Ishikawa (cell line): ENCODE data around the gene KCNAB2.

Source experiments
- CEBPB ChIP-seq: IDR thresholded peaks from 2 replicates; pipeline ENCODE4 v1.6.1; 2012
- CREB1 ChIP-seq: IDR thresholded peaks from 2 replicates; pipeline ENCODE4 v1.6.1; 2012; ENCODE audit warnings: low read depth
- EGR1 ChIP-seq: IDR thresholded peaks from 2 replicates; pipeline ENCODE4 v1.6.1; 2012
- EP300 ChIP-seq: IDR thresholded peaks from 2 replicates; pipeline ENCODE4 v1.6.1; 2012; ENCODE audit warnings: borderline replicate concordance
- FOXM1 ChIP-seq: IDR thresholded peaks from 2 replicates; pipeline ENCODE4 v1.6.1; 2012; ENCODE audit warnings: low read depth, borderline replicate concordance
- MAX ChIP-seq: IDR thresholded peaks from 2 replicates; pipeline ENCODE4 v1.6.1; 2012
- NFIC ChIP-seq: IDR thresholded peaks from 2 replicates; pipeline ENCODE4 v1.6.1; 2012
- RAD21 ChIP-seq: IDR thresholded peaks from 2 replicates; pipeline ENCODE4 v1.6.1; 2012; ENCODE audit warnings: low read depth
- REST ChIP-seq: IDR thresholded peaks from 2 replicates; pipeline ENCODE4 v1.6.1; 2012; ENCODE audit warnings: low read depth, mild to moderate bottlenecking
- TAF1 ChIP-seq: IDR thresholded peaks from 2 replicates; pipeline ENCODE4 v1.6.1; 2012; ENCODE audit warnings: low read depth, mild to moderate bottlenecking
- TCF12 ChIP-seq: IDR thresholded peaks from 2 replicates; pipeline ENCODE4 v1.6.1; 2012; ENCODE audit warnings: low read depth
- TEAD4 ChIP-seq: IDR thresholded peaks from 2 replicates; pipeline ENCODE4 v1.6.1; 2012
- USF1 ChIP-seq: IDR thresholded peaks from 2 replicates; pipeline ENCODE4 v1.6.1; 2012
- YY1 ChIP-seq: IDR thresholded peaks from 2 replicates; pipeline ENCODE4 v1.6.1; 2012; ENCODE audit warnings: low read depth
- ZBTB7A ChIP-seq: IDR thresholded peaks from 2 replicates; pipeline ENCODE4 v1.6.1; 2012; ENCODE audit warnings: low read depth

The KCNAB2 gene

GRCh38 chr1:6041432-6042062, 4.1 kb upstream of the KCNAB2 start:
- TF ChIP-seq RAD21 (peak; percentile 87), USF1 (no peak), MAX (no peak), CREB1 (no peak), REST (peak; percentile 15; the same call in 1 of the 2 replicates)

- no peak for TF ChIP-seq MAX
- no peak for TF ChIP-seq TEAD4
- no peak for TF ChIP-seq FOXM1
- TF ChIP-seq NFIC = no peak
- no peak for TF ChIP-seq ZBTB7A
- TF ChIP-seq CREB1 = no peak
- TF ChIP-seq USF1 = no peak
- no peak for TF ChIP-seq EGR1
- TF ChIP-seq EP300 = no peak
- TF ChIP-seq TCF12 = no peak
- no peak for TF ChIP-seq CEBPB
- TF ChIP-seq TAF1 = no peak
- TF ChIP-seq RAD21 = no peak
- no peak for TF ChIP-seq YY1
- TF ChIP-seq REST = no peak
Measured at GRCh38 chr1:6043561-6043960, 2.1 kb upstream of the KCNAB2 start.

GRCh38 chr1:6044481-6045109, 1.1 kb upstream of the KCNAB2 start:
- no peak for TF ChIP-seq FOXM1
- no peak for TF ChIP-seq ZBTB7A
- TF ChIP-seq MAX = no peak
- TF ChIP-seq EGR1 = no peak
- no peak for TF ChIP-seq USF1
- no peak for TF ChIP-seq CREB1
- TF ChIP-seq YY1 = no peak

- TF ChIP-seq CREB1 (no peak), TAF1 (no peak), TEAD4 (no peak), EP300 (no peak), CEBPB (no peak), MAX (no peak), FOXM1 (no peak), TCF12 (no peak), NFIC (no peak), EGR1 (no peak), USF1 (no peak)
Measured at GRCh38 chr1:6045110-6045502, 582 bp upstream of the KCNAB2 start.

- no peak for TF ChIP-seq NFIC
- no peak for TF ChIP-seq ZBTB7A
- no peak for TF ChIP-seq YY1
- no peak for TF ChIP-seq CREB1
- no peak for TF ChIP-seq REST
- TF ChIP-seq EGR1 = no peak
- TF ChIP-seq FOXM1 = no peak
- TF ChIP-seq EP300 = no peak
- TF ChIP-seq TAF1 = no peak
- no peak for TF ChIP-seq MAX
- no peak for TF ChIP-seq TEAD4
- no peak for TF ChIP-seq TCF12
- no peak for TF ChIP-seq USF1
- TF ChIP-seq CEBPB = no peak
- no peak for TF ChIP-seq RAD21
Measured at GRCh38 chr1:6046279-6046678, 591 bp downstream of the KCNAB2 start.
